K562 treated with DMSO at 1 percent for 12 hours (cell line): Measurements from ENCODE around the gene PNISR. TPM values are rescaled to one million over a fixed set of nuclear protein-coding genes. Genes with fewer than 3 reads are reported as not detected.

Experiments
- total RNA-seq: library from RNA; unstranded; fragments of 300-600 nt; gene quantifications from 2 replicates; pipeline ENCODE4 v1.2.3, GENCODE V29; 2022; ENCODE audit not compliant: insufficient read depth

The PNISR gene
- total RNA-seq: 36.8 and 114 TPM in 2 replicates

GRCh38 chr6:99424761-99425646 is at the start of gene PNISR:
Gene PNISR, minus strand, starts transcription at chr6:99425308. Its CDS starts 10,649 bp downstream, at chr6:99414659.

GRCh38 chr6:99393698-99394531 is 31.2 kb downstream of the PNISR start, which contains the start of gene COQ3:
Gene COQ3, minus strand, starts transcription at chr6:99394195. Its CDS starts 16 bp downstream, at chr6:99394179.

GRCh38 chr6:99349171-99350141 is 75.7 kb downstream of the PNISR start, which contains the start of gene FAXC:
Gene FAXC, minus strand, starts transcription at chr6:99349674. Its CDS starts 302 bp downstream, at chr6:99349372.

Other genes starting within 250 kb of the PNISR start
- gene FAXC, start 75.6 kb downstream of the PNISR start, total RNA-seq: not detected in 2 replicates
- gene COQ3, start 31.1 kb downstream of the PNISR start, total RNA-seq: 8.6 and 15.8 TPM in 2 replicates
- gene USP45, start 90.1 kb upstream of the PNISR start, total RNA-seq: 4.3 and 17.8 TPM in 2 replicates
- gene CCNC, start 143.4 kb upstream of the PNISR start, total RNA-seq: 25.9 and 63.9 TPM in 2 replicates
- not detected in 2 replicates for gene PRDM13, start 181.5 kb upstream of the PNISR start, total RNA-seq